Measurements from ENCODE around the gene ALG12. TPM values are rescaled to one million over a fixed set of nuclear protein-coding genes. Genes with fewer than 3 reads are reported as not detected.

The ALG12 gene
- total and polyA plus RNA-seq, 2 donors (not counting 1 experiment from before 2014, with no cell fraction given), result 15.2 to 16.6 TPM

DNA sequence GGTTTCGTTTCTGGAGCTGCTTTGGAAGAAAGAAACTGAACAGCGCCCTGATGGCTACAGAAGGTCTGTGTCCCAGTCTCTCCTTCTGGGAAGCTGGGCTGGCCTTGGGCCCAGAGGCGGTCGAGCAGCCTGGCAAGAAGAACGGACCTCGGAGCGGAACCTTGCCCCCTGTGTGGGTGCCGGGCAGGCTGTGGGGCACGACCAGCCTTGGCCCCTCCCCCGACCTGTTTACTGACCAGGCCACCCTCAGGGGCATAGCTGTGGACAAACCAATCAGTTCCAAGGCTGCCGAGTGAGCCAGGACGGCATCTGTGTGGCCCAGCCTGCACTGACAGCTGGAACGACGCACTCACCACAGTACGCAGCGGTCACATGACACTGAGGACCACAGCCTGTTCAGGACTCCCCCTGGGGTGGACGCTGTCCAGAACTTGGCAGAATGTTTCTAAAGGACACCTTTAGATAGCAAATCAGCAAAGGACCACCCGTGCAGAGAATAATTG, 49.5 kb upstream of the ALG12 start:
- Mint-ChIP-seq H3K27me3 (no peaks in the 10 kb centered on the region), H3K27ac (peak overlapping the region; percentile 82), H3K9me3 (ENCODE audit: insufficient read depth) (no peaks in the 10 kb centered on the region), H3K4me1 (peaks cover 60% of the 10 kb centered on the region), H3K4me3 (peak overlapping the region; percentile 73)
- Histone ChIP-seq H3K9me3 (ENCODE audit: control extremely low read depth in 1 of 3, control insufficient read depth in 2 of 3, insufficient read depth in 1 of 3, low read length in 2 of 3) (no peaks in the 10 kb centered on the region), H3K27ac (ENCODE audit: low read length in 2 of 2) (no peak overlapping the region), H3K36me3 (replicated peaks in 1 of 2; ENCODE audit: control extremely low read depth in 1 of 2, control insufficient read depth in 1 of 2, extremely low read depth in 1 of 2, insufficient read depth in 2 of 2, low read length in 1 of 2) (peaks cover 0 to 22% of the 10 kb centered on the region in 2 experiments), H3K4me3 (ENCODE audit: control extremely low read depth in 1 of 5, extremely low read depth in 1 of 5, insufficient read depth in 1 of 5, low read depth in 2 of 5, low read length in 4 of 5) (no peak overlapping the region), H3K9ac (ENCODE audit: low read length) (no peak overlapping the region), H3K4me2 (replicated peaks; ENCODE audit: low read depth, low read length, poor library complexity, severe bottlenecking) (peak overlapping the region; percentile 54), H3K79me2 (ENCODE audit: control insufficient read depth, insufficient read depth, low read length) (peaks cover 11% of the 10 kb centered on the region), H3K4me1 (ENCODE audit: control insufficient read depth in 2 of 2, insufficient read depth in 2 of 2, low read length in 2 of 2) (peaks cover 52 to 63% of the 10 kb centered on the region in 2 donors), H4K20me1 (ENCODE audit: control insufficient read depth, insufficient read depth, low read length, poor library complexity, severe bottlenecking) (peaks cover 61% of the 10 kb centered on the region), H2AFZ (ENCODE audit: insufficient read depth, low read depth, low read length, poor library complexity, severe bottlenecking) (no peak overlapping the region), H3K27me3 (replicated peaks in 1 of 4; ENCODE audit: control extremely low read depth in 1 of 4, control insufficient read depth in 3 of 4, insufficient read depth in 4 of 4, low read length in 3 of 4) (no peaks in the 10 kb centered on the region)
- no peak for TF ChIP-seq EZH2 (IDR thresholded peaks at IDR 0.05; ENCODE audit: borderline replicate concordance, insufficient read depth, low read depth, low read length, poor library complexity, severe bottlenecking)
- TF ChIP-seq, protein P1, sequence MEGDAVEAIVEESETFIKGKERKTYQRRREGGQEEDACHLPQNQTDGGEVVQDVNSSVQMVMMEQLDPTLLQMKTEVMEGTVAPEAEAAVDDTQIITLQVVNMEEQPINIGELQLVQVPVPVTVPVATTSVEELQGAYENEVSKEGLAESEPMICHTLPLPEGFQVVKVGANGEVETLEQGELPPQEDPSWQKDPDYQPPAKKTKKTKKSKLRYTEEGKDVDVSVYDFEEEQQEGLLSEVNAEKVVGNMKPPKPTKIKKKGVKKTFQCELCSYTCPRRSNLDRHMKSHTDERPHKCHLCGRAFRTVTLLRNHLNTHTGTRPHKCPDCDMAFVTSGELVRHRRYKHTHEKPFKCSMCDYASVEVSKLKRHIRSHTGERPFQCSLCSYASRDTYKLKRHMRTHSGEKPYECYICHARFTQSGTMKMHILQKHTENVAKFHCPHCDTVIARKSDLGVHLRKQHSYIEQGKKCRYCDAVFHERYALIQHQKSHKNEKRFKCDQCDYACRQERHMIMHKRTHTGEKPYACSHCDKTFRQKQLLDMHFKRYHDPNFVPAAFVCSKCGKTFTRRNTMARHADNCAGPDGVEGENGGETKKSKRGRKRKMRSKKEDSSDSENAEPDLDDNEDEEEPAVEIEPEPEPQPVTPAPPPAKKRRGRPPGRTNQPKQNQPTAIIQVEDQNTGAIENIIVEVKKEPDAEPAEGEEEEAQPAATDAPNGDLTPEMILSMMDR (IDR thresholded peaks at IDR 0.05), result no peak
- no peak for ATAC-seq (ENCODE audit: low read depth)
- DNase-seq, result no peak
- intact Hi-C loops (cut with micrococcal nuclease), result no loop called here
- 76% methylated on average over 18 of the region's 18 CpGs for WGBS (ENCODE audit: insufficient coverage)
- CTCF ChIA-PET, result interaction anchor here (1.0 to 4.4 kb wide), 6 partner anchors 16 to 62 kb away, joined by 3 to 37 read pairs (median 10); no protein-coding TSS in a partner anchor
- POLR2A ChIA-PET, result interaction anchor here (1.6 to 3.4 kb wide), 4 partner anchors 9 to 37 kb away, joined by 6 to 25 read pairs (median 14); no protein-coding TSS in a partner anchor

Measured in B cell (primary cell).